ENCODE results near the gene OR51T1. TPM values are rescaled to one million over a fixed set of nuclear protein-coding genes. Genes with fewer than 3 reads are reported as not detected.

The OR51T1 gene
- polyA plus RNA-seq, 3 donors = not detected

GRCh38 chr11:4903484-4903883 lies 21.8 kb downstream of the OR51T1 start, which contains the start of gene OR51A7:
Gene OR51A7, plus strand, starts transcription at chr11:4903783. Its CDS starts 3,587 bp downstream, at chr11:4907370.
- DNase-seq = no peak
- H3K27me3 Mint-ChIP-seq (ENCODE audit: low read depth in 3 of 3) = no peaks in the 10 kb centered on the region
- Histone ChIP-seq H3K4me2 (replicated peaks; ENCODE audit: extremely low read depth, low read length, poor library complexity, severe bottlenecking) (no peak within 1 kb of the TSS), H4K20me1 (ENCODE audit: insufficient read depth, low read length) (no peaks in the 10 kb centered on the region), H3K4me3 (replicated peaks in 1 of 3; ENCODE audit: low read depth in 2 of 3, low read length in 3 of 3) (no peak within 1 kb of the TSS), H3K79me2 (ENCODE audit: insufficient read depth, low read length) (no peaks in the 10 kb centered on the region), H2AFZ (ENCODE audit: insufficient read depth, low read depth, low read length, poor library complexity, severe bottlenecking) (no peak within 1 kb of the TSS), H3K27ac (ENCODE audit: low read depth in 1 of 2, low read length in 2 of 2) (no peak within 1 kb of the TSS), H3K27me3 (ENCODE audit: control insufficient read depth in 2 of 2, insufficient read depth in 2 of 2, low read length in 2 of 2) (no peaks in the 10 kb centered on the region), H3K36me3 (replicated peaks in 1 of 2; ENCODE audit: control insufficient read depth in 1 of 2, insufficient read depth in 2 of 2, low read length in 2 of 2) (no peaks in the 10 kb centered on the region), H3K9me3 (replicated peaks in 1 of 2; ENCODE audit: control insufficient read depth in 1 of 2, insufficient read depth in 1 of 2, low read length in 2 of 2) (no peaks in the 10 kb centered on the region), H3K9ac (ENCODE audit: insufficient read depth, low read length, poor library complexity, severe bottlenecking) (no peak within 1 kb of the TSS), H3K4me1 (ENCODE audit: control insufficient read depth in 1 of 2, insufficient read depth in 2 of 2, low read length in 2 of 2) (no peaks in the 10 kb centered on the region)
- no peaks in the 10 kb centered on the region for H3K4me1 Mint-ChIP-seq
- no peak within 1 kb of the TSS for H3K4me3 Mint-ChIP-seq
- H3K9me3 Mint-ChIP-seq = peaks cover 0 to 3% (median 0%) of the 10 kb centered on the region in 7 donors
- TF ChIP-seq CTCF (IDR thresholded peaks at IDR 0.05) = no peak
- H3K36me3 Mint-ChIP-seq = no peaks in the 10 kb centered on the region
- no peak within 1 kb of the TSS for H3K27ac Mint-ChIP-seq
- intact Hi-C loops (cut with micrococcal nuclease) = no loop called here

DNA sequence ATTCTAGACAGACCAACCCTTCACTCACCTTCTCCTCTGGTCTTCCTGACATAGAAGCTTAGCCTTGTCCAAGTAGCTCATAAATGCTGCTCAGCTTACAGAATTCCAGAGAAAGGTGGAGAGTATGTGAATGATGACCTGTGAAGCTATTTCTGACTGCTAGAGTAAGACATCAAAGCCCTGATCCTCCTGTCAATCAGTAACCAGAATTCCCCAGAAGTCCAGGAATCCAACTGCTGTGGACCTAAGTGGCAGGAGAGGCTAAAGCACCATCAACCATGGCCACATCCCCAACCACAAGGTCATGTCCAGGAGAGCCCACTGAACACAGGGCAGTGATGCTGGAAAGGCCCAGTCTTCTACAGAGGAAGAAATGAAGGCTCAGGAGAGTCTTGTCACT lies 34.9 kb downstream of the OR51T1 start:
- Histone ChIP-seq H3K27ac (ENCODE audit: low read depth in 1 of 2, low read length in 2 of 2) (no peak overlapping the region), H2AFZ (ENCODE audit: insufficient read depth, low read depth, low read length, poor library complexity, severe bottlenecking) (no peak overlapping the region), H3K4me3 (replicated peaks in 1 of 3; ENCODE audit: low read depth in 2 of 3, low read length in 3 of 3) (no peak overlapping the region), H3K27me3 (ENCODE audit: control insufficient read depth in 2 of 2, insufficient read depth in 2 of 2, low read length in 2 of 2) (no peaks in the 10 kb centered on the region), H3K4me2 (replicated peaks; ENCODE audit: extremely low read depth, low read length, poor library complexity, severe bottlenecking) (no peak overlapping the region), H3K9me3 (replicated peaks in 1 of 2; ENCODE audit: control insufficient read depth in 1 of 2, insufficient read depth in 1 of 2, low read length in 2 of 2) (peaks cover 0 to 5% of the 10 kb centered on the region in 2 donors), H3K36me3 (replicated peaks in 1 of 2; ENCODE audit: control insufficient read depth in 1 of 2, insufficient read depth in 2 of 2, low read length in 2 of 2) (no peaks in the 10 kb centered on the region), H3K4me1 (ENCODE audit: control insufficient read depth in 1 of 2, insufficient read depth in 2 of 2, low read length in 2 of 2) (no peaks in the 10 kb centered on the region), H3K9ac (ENCODE audit: insufficient read depth, low read length, poor library complexity, severe bottlenecking) (no peak overlapping the region), H4K20me1 (ENCODE audit: insufficient read depth, low read length) (no peaks in the 10 kb centered on the region), H3K79me2 (ENCODE audit: insufficient read depth, low read length) (no peaks in the 10 kb centered on the region)
- Mint-ChIP-seq H3K27me3 (ENCODE audit: low read depth in 3 of 3) (peaks cover 2% of the 10 kb centered on the region in 3 donors), H3K36me3 (no peaks in the 10 kb centered on the region), H3K27ac (no peak overlapping the region), H3K4me1 (no peaks in the 10 kb centered on the region), H3K9me3 (peaks cover 0 to 4% (median 1%) of the 10 kb centered on the region in 7 donors), H3K4me3 (no peak overlapping the region)
- intact Hi-C loops (cut with micrococcal nuclease) = no loop called here
- no peak for DNase-seq
- no peak for TF ChIP-seq CTCF (IDR thresholded peaks at IDR 0.05)

Data from CD14-positive monocyte (primary cell).